Suppressor macrophage treated with lipopolysaccharide for 4 hours (primary cell): ENCODE data around the gene TTC9C.
A peak's percentile ranks its signal among the peaks of the same experiment; 100 is the strongest.
"Not testable (repeated sequence)": the region's sequence is repeated elsewhere in the genome, so short reads cannot be mapped to it uniquely, and the experiment has no call there.

ENCODE experiments used
- DNase-seq: peaks from one replicate; pipeline ENCODE4 v3.0.0-alpha.2; 2020

The TTC9C gene

GRCh38 chr11:62728171-62728988 is at the start of gene TTC9C:
Gene TTC9C (plus strand): TSS chr11:62728486. CDS start chr11:62728849, 363 bp downstream.
- peak; percentile 93 for DNase-seq

- peak; percentile 94 for DNase-seq
Measured at GRCh38 chr11:62678770-62679696, 49.3 kb upstream of the TTC9C start, which contains the start of gene UBXN1. Gene UBXN1 (minus strand): TSS chr11:62679073. CDS start chr11:62678923, 150 bp downstream.

GRCh38 chr11:62680825-62681240 is 47.5 kb upstream of the TTC9C start:
- peak; percentile 43 for DNase-seq

- no peak for DNase-seq
Measured at GRCh38 chr11:62682518-62682917, 45.8 kb upstream of the TTC9C start.

- no peak for DNase-seq
Measured at GRCh38 chr11:62687508-62688396, 40.5 kb upstream of the TTC9C start.

GRCh38 chr11:62688491-62688890 is 39.8 kb upstream of the TTC9C start:
- DNase-seq, result no peak

- no peak for DNase-seq
Measured at GRCh38 chr11:62689421-62690183, 38.7 kb upstream of the TTC9C start, which contains the start of gene LRRN4CL. Gene LRRN4CL (minus strand): TSS chr11:62689530. CDS start chr11:62688508, 1,022 bp downstream.

GRCh38 chr11:62693624-62694023 is 34.7 kb upstream of the TTC9C start:
- not testable (repeated sequence) for DNase-seq

- DNase-seq, result peak; percentile 87
Measured at GRCh38 chr11:62694455-62695167, 33.7 kb upstream of the TTC9C start.

GRCh38 chr11:62702246-62702645 is 26.0 kb upstream of the TTC9C start:
- DNase-seq, result peak; percentile 93

GRCh38 chr11:62703921-62704320 is 24.4 kb upstream of the TTC9C start:
- DNase-seq, result peak; percentile 43

GRCh38 chr11:62705413-62705812 is 22.9 kb upstream of the TTC9C start:
- DNase-seq, result peak; percentile 45

- DNase-seq, result peak; percentile 98
Measured at GRCh38 chr11:62705880-62706849, 22.1 kb upstream of the TTC9C start.

GRCh38 chr11:62706850-62707247 is 21.4 kb upstream of the TTC9C start:
- DNase-seq, result no peak

GRCh38 chr11:62707277-62707861 is 20.9 kb upstream of the TTC9C start, which contains the start of the genes BSCL2 and GNG3:
Gene BSCL2 (minus strand): TSS chr11:62707424. CDS start chr11:62707195, 229 bp downstream.
Gene GNG3 (plus strand): TSS chr11:62707676. CDS start chr11:62708296, 620 bp downstream.
- DNase-seq, result no peak

- DNase-seq, result no peak
Measured at GRCh38 chr11:62708392-62708791, 19.9 kb upstream of the TTC9C start.

- no peak for DNase-seq
Measured at GRCh38 chr11:62708793-62709192, 19.5 kb upstream of the TTC9C start.

GRCh38 chr11:62709247-62710000 is 18.9 kb upstream of the TTC9C start:
- peak; percentile 99 for DNase-seq
